Measurements from ENCODE around the gene STK10.

Gene STK10

DNA sequence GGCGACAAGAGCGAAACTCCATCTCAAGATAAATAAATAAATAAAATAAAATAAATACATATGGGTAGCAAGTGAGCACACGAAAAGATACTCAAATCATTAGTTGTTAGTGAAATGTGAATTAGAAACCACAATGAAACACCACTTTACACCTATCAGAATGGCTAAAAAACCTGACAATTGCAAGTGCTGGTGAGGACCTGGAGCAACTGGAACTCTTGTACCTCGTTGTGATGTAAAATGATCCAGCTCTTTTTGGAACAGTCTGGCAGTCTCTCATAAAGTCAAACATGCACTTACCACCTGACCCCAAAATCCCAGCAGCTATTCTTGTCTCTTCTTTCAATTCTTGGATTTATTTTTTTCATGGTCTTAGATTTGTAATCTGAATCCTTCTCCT, 112.4 kb downstream of the STK10 start:
- POLR2A ChIA-PET (ENCODE audit: low non-redundant PET), result no interaction called here
- no peak overlapping the region for H3K27ac ChIP-seq
- no peak for TF ChIP-seq CTCF (conservative IDR thresholded peaks at IDR 0.05; ENCODE audit: low read depth)
- DNase-seq (ENCODE audit: low spot score), result no peak
- CTCF ChIA-PET, result interaction anchor here (0.7 kb wide), 1 partner anchor 9 kb away, joined by 4 read pairs; no protein-coding TSS in a partner anchor

DNA sequence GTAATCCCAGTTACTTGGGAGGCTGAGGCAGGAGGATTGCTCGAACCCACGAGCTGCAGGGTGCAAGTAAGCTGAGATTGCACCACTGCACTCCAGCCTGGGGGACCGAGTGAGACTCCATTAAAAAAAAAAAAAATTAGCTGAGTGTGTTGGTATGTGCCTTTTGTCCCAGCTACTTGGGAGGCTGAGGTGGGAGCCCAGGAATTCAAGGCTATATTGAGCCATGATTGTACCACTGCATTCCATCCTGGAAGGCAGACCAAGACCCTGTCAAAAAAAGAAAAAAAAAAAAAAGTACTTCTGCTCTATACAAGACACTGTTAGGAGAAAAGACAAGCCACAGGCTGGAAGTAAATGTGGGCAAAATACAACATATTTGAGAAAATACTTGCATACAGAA, 113.1 kb downstream of the STK10 start:
- POLR2A ChIA-PET (ENCODE audit: low non-redundant PET), result no interaction called here
- CTCF ChIA-PET, result interaction anchor here (0.7 kb wide), 1 partner anchor 10 kb away, joined by 4 read pairs; no protein-coding TSS in a partner anchor
- TF ChIP-seq CTCF (conservative IDR thresholded peaks at IDR 0.05; ENCODE audit: low read depth), result no peak
- no peak for DNase-seq (ENCODE audit: low spot score)
- no peak overlapping the region for H3K27ac ChIP-seq

DNA sequence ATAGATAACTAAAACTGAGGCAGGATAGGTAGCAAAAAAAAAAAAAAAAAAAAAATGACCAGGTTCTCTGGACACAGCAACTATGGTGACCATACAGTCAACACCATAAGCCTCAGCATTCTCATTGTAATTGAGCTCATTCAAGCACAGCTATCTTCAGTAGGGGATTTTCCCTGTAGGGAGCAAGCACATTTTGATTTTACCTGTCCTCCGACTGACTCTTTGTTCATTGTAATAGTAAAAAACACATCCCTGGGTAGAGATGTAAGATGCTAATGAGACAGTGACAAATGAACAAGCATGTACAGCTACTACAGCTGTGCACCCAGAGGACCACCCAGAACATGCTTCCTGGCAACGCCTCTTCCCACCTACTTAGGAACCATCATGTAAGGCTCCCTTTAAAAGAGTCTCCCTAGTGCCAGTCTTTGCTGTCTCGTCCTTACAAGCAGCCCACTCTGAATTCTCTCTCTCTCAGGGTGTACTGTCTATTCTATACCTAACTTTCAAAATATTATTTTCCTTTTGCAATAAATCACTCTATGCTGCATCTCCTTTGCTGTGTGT, 116.6 kb downstream of the STK10 start:
- CTCF ChIA-PET, result interaction anchor here (4.1 kb wide), 1 partner anchor 12 kb away, joined by 17 read pairs; no protein-coding TSS in a partner anchor
- TF ChIP-seq CTCF (conservative IDR thresholded peaks at IDR 0.05; ENCODE audit: low read depth), result no peak
- POLR2A ChIA-PET (ENCODE audit: low non-redundant PET), result no interaction called here
- DNase-seq (ENCODE audit: low spot score), result no peak
- H3K27ac ChIP-seq, result no peak overlapping the region

DNA sequence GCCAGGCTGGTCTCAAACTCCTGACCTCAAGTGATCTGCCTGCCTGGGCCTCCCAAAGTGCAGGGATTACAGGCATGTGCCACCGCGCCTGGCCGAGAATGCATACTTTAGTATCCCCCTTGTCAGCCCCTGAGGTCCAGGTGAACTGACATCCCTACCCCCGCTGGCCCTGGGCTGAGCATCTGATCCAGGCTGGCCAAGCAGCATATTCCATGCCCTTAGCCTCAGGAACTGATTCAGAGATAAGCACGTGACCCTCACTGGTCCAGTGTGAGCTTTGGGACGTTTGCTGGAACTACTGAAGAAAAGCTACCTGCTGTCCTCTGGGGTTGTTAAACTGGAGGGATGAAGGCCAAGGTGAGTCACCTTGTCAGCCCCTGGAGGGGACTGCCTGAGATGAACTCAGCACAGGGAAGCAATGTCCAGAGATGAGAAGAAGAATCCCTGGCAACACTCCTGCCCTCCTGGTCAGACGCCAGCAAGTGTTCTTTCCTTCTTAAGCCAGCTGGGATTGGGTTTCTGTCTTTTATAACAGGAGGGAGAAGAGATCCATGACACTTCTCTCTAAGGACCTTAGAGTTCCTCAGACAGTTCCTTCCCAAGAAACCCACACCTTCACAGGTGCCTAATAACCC, 122.5 kb downstream of the STK10 start:
- ChIA-PET CTCF (interaction anchor here (0.6 to 1.4 kb wide), 6 partner anchors 38 to 520 kb away, joined by 3 to 4 read pairs (median 4); no protein-coding TSS in a partner anchor), POLR2A (ENCODE audit: low non-redundant PET) (no interaction called here)
- DNase-seq (ENCODE audit: low spot score), result no peak

DNA sequence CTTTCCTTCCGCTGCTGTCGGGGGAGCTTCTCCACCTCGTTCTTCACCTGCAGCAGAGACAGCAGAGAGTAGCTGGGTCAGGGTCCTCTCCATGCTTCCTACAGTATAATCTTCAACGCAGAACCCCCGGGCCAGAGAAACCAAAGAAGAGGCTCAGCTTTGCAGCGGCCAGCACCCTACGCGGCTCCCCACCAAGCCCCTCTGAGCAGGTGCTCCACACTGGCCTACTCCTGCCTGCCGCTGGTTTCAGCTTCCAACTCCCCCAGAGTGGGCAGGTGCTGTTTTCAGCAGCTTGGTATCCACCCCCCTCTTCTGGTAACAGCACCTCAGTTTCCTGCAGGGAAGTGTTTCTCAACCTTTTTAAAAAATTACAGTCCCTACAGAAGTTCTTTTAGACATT, 123.3 kb downstream of the STK10 start:
- TF ChIP-seq CTCF (conservative IDR thresholded peaks at IDR 0.05; ENCODE audit: low read depth), result no peak
- ChIA-PET CTCF (interaction anchor here (1.4 kb wide), 1 partner anchor 153 kb away, joined by 3 read pairs; no protein-coding TSS in a partner anchor), POLR2A (ENCODE audit: low non-redundant PET) (no interaction called here)
- DNase-seq (ENCODE audit: low spot score), result no peak
- H3K27ac ChIP-seq, result no peak overlapping the region

More for the DNA sequence above, 122.5 kb downstream of the STK10 start:
- no peak for TF ChIP-seq CTCF (conservative IDR thresholded peaks at IDR 0.05; ENCODE audit: low read depth)
- H3K27ac ChIP-seq, result peak overlapping the region; percentile 29; the same call in 1 of the 2 replicates

DNA sequence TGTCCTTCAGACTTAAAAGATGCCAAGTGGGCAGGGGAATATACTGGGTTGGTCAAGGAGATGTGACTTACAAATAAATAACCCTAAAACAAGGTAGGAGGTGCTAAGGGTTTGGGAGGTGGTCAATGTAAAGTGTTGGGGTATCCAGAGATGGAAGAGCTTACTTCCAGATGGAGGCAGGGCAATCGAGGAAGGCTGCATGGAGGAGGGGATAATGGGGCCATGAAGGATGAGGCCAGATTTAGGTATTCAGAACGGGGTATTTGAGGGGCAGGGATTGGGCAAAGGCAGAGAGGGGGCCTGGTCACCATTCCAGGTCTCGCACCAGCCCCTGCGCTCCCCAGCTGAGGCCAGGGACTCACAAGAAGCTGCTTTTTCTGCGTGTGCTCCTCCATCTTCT, 123.7 kb downstream of the STK10 start:
- CTCF ChIA-PET, result interaction anchor here (1.4 kb wide), 1 partner anchor 152 kb away, joined by 3 read pairs; no protein-coding TSS in a partner anchor
- POLR2A ChIA-PET (ENCODE audit: low non-redundant PET), result no interaction called here
- no peak for TF ChIP-seq CTCF (conservative IDR thresholded peaks at IDR 0.05; ENCODE audit: low read depth)
- H3K27ac ChIP-seq, result no peak overlapping the region
- DNase-seq (ENCODE audit: low spot score), result no peak
